ENCODE measurements around the gene RFLNA. TPM values are rescaled to one million over a fixed set of nuclear protein-coding genes. Genes with fewer than 3 reads are reported as not detected.
A peak's percentile ranks its signal among the peaks of the same experiment; 100 is the strongest.

RFLNA gene
- total and polyA plus RNA-seq, 2 experiments from 2014 or later, result 3.9 to 20.4 TPM

DNA sequence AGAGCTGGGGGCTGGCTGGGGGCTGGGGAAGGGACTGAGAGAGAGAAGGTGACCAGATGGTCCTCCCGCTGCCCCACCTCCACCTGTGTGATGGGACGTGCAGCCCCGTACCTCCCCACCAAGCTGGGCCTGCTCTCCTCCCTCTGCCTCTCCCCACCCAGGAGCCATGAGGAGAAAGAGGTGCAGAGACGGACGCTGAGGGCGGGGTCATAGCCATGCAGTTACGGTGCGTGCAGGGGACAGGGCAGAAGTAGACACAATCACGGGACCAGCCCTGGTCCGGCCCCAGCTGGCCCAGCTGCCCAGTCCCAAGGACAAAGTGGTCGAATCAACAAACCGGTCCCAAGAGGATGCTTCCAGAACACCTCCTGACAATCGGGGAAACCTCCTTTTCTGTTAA, 33.2 kb downstream of the RFLNA start:
- Mint-ChIP-seq H3K4me3 (no peak overlapping the region), H3K27ac (peak overlapping the region; percentile 40; the same call in 1 of the 2 replicates)
- H3K36me3 ChIP-seq (ENCODE audit: insufficient read depth), result peaks cover 13% of the 10 kb centered on the region; the same call in 1 of the 2 replicates

More for the DNA sequence above, 33.2 kb downstream of the RFLNA start:
- Histone ChIP-seq H3K4me1 (ENCODE audit: insufficient read depth) (no peaks in the 10 kb centered on the region), H3K9me2 (ENCODE audit: insufficient read depth) (no peaks in the 10 kb centered on the region), H4K20me1 (replicated peaks; ENCODE audit: insufficient read depth) (no peaks in the 10 kb centered on the region; the same call in 1 of the 2 replicates), H3K79me2 (replicated peaks; ENCODE audit: insufficient read depth) (no peaks in the 10 kb centered on the region), H3K4me3 (no peak overlapping the region), H3K27ac (ENCODE audit: low read depth) (no peak overlapping the region), H2AFZ (no peak overlapping the region), H3F3A (replicated peaks; ENCODE audit: low read depth) (peaks cover 7% of the 10 kb centered on the region; the same call in 1 of the 2 replicates), H3K4me2 (no peak overlapping the region), H3K27me3 (ENCODE audit: insufficient read depth) (no peaks in the 10 kb centered on the region)
- peaks cover 20% of the 10 kb centered on the region for H3K9me3 Mint-ChIP-seq
- peaks cover 21% of the 10 kb centered on the region for H3K27me3 Mint-ChIP-seq (ENCODE audit: insufficient read depth, low read depth, poor library complexity)
- no peak for DNase-seq (ENCODE audit: low spot score)
- H3K36me3 Mint-ChIP-seq (ENCODE audit: low read depth), result peaks cover 70% of the 10 kb centered on the region
- no peak for ATAC-seq
- peaks cover 10% of the 10 kb centered on the region; the same call in 2 of the 3 replicates for H3K4me1 Mint-ChIP-seq
- TF ChIP-seq ZNF331 (CRISPR knock-in tag; IDR thresholded peaks at IDR 0.05; ENCODE audit: low read depth), result no peak
- TF ChIP-seq NANOG (IDR thresholded peaks at IDR 0.05; ENCODE audit: borderline replicate concordance), result no peak
- no peak for TF ChIP-seq EZH2phosphoT487 (IDR thresholded peaks at IDR 0.05; ENCODE audit: unreplicated experiment)
- no peak for TF ChIP-seq EZH2 (IDR thresholded peaks at IDR 0.05; ENCODE audit: low read depth, unreplicated experiment)
- no peak for TF ChIP-seq CREB1 (CRISPR knock-in tag; IDR thresholded peaks at IDR 0.05; ENCODE audit: low read depth)
- TF ChIP-seq JUNB (IDR thresholded peaks at IDR 0.05; ENCODE audit: unreplicated experiment), result no peak
- TF ChIP-seq ZNF114 (CRISPR knock-in tag; IDR thresholded peaks at IDR 0.05), result no peak
- no peak for TF ChIP-seq ZNF462 (CRISPR knock-in tag; IDR thresholded peaks at IDR 0.05)
- TF ChIP-seq STAT1 (IDR thresholded peaks at IDR 0.05; ENCODE audit: unreplicated experiment), result no peak

All from GM23338 (cell line).